ENCODE results near the gene VAC14.
"Not testable (repeated sequence)": the region's sequence is repeated elsewhere in the genome, so short reads cannot be mapped to it uniquely, and the experiment has no call there.

Gene VAC14

GRCh38 chr16:70684146-70685060 is 116.6 kb downstream of the VAC14 start:
- no peak for DNase-seq (ENCODE audit: extremely low read depth in 1 of 2, low read depth in 1 of 2)

GRCh38 chr16:70683146-70683944 is 117.6 kb downstream of the VAC14 start:
- no peak for DNase-seq (ENCODE audit: extremely low read depth in 1 of 2, low read depth in 1 of 2)

DNA sequence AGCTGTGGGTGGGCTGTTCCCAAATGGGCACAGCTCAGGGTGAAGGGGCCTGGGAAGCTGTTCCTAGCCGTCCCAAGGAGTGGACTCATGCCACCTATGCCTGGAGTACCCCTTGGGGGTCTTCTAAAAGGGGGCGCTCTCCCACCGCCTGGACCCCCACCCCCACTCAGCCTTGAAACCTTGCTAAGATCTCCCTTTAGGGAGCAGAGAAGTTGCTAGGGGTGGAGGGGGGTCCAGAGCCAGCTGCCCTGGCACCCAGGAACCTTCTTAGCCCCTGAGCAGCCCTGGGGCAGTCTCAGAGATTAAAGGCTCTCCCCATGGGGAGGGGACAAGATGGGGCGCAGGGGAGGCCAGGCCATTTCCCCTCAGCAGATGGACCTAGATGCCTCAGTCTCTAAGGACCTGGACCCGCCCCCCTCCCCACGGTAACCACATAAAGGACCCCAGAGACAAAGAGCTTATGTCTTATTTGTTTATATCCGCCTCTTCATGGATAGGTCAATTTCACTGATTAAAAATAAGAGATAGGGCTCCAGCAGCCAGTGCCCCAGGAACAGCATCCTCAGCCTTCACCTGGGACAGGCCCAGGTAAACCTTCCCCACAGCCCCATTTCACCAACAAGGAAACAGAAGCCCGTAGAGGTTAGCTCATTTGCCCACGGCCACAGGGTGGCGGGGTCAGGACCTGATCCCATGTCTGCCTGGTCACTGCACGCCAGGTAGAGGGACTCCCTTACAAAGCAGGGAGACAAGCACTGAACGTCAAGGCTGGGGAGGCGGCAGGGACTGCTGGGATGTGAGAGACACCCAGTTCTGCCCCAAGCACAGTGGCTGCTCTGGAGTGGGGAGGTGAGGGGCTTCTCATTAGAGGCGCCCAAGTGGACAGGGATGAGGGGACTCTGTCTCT is 118.5 kb downstream of the VAC14 start:
- DNase-seq (ENCODE audit: extremely low read depth in 1 of 2, low read depth in 1 of 2): no peak

DNA sequence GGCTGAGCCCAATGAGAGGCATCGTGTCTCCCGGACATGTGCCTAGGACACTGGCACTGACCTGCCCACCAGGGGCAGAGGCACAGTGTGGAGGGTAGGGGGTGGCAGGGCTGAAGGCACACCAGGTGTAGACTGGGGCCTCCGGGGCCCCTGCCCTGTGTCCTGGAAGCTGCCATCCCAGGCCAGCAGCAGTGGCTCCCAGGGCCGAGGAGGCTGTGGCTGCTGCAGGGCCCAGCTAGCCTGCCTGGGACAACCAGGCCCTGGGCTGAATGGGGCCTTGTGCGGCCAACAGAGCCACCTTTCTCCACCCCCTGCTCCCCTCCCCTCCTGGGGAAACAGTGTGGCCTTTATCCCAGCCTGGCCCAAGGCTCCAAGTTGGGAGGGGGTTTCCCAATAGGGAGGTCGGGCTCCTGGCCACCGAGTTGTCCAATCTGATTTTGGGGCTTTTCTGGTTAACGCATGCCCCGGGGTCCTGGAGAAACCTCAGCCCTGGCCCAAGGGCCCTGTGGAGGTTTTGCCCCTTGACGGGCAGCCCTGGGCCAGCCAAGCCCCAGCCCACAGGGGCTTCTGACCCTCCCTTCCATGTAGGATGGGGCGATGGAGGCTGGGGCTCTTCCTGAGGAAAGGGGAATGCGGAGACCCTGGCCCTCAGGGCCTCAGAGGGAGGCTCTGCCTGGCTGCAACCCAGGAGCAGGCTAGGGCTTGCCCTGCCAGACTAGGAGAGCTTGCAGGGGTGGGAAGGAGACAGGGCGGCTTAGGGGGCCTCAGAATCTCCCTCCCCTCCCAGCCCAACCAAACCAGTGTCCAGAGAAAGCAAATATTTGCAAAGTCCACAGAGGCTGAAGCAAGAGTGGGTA is 119.3 kb downstream of the VAC14 start:
- no peak for DNase-seq (ENCODE audit: extremely low read depth in 1 of 2, low read depth in 1 of 2)

DNA sequence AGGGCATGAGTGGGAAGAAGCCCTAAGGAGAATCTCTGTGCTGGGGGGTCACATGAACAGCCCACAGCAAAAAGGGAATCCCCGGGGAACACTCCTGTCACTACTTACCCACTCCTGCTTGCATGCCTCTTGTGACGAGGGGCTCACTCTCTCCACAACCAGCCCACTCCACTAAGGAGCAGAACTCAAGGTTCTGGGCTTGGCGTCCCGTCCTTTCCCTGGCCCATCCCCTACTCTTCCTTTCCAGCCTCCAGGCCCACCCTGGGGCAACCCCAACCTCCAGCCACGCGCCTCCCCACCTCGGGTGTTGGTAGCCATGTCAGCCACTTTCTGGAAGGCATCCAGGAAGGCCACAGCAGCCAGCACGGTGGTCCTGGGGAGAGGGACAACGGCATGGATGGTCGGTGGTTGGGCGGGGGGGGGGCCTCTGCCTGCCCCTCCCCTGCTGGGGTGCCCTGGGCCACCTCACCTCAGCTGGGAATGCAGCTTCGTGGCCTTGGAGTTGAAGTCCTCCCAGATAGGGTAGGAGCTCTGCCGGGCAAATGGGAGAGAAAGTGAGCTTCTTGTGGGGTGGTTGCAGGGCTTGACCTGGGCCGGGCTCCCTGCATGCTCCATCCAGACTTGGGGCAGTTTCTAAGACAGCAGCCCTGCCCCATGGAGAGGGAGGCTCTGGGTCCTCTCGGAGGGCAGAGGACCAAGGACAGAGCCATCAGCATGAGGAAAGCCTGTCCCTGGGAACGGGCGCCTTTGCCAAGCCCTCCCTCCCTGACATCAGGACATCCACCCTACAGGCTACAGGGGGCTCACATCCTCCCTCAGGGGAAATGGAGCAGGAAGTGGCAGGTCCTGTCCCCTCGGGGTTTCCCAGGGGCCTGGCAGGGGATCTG is 120.2 kb downstream of the VAC14 start:
- no peak for DNase-seq (ENCODE audit: extremely low read depth in 1 of 2, low read depth in 1 of 2)

- DNase-seq (ENCODE audit: extremely low read depth in 1 of 2, low read depth in 1 of 2): no peak
Measured at GRCh38 chr16:70679671-70680494, 121.1 kb downstream of the VAC14 start.

DNA sequence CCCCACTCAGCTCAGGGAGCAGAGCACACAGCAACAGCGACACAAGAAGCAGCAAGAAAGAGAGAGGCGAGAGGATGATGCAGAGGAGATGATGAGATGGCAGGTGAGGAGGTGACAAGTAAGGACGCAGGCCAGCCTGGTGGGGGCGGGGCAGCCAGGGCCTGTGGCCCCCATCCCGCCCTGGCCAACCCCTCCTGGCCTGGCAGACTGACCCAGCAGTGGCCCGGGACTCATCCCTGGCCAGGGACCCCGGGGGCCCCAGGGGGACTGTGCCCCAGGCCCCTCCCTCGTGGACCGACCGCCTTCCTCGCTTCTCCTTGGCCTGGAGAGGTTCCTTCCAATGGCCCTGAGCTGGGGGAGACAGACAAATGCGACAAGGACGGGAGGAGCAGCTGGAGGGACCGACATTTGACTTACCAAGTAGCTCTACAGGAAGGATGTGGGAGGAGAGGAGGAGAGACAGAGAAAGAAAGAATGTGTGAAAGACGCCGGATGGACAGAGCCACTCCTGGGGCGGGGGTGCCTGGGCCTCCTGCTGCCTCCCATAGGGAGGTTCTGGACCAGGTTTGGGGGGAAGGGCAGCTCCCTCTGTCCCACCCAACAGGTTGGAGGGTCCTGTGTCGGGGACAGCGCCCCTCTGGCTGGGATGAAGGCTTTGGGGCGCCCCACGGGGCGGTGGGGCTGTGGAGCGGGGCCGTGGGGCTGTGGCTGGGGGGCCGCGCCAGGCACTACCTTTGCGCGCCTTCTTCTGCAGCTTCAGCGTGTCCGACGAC is 121.9 kb downstream of the VAC14 start:
- no peak for DNase-seq (ENCODE audit: extremely low read depth in 1 of 2, low read depth in 1 of 2)

GRCh38 chr16:70678121-70678897 is 122.6 kb downstream of the VAC14 start:
- no peak for DNase-seq (ENCODE audit: extremely low read depth in 1 of 2, low read depth in 1 of 2)

DNA sequence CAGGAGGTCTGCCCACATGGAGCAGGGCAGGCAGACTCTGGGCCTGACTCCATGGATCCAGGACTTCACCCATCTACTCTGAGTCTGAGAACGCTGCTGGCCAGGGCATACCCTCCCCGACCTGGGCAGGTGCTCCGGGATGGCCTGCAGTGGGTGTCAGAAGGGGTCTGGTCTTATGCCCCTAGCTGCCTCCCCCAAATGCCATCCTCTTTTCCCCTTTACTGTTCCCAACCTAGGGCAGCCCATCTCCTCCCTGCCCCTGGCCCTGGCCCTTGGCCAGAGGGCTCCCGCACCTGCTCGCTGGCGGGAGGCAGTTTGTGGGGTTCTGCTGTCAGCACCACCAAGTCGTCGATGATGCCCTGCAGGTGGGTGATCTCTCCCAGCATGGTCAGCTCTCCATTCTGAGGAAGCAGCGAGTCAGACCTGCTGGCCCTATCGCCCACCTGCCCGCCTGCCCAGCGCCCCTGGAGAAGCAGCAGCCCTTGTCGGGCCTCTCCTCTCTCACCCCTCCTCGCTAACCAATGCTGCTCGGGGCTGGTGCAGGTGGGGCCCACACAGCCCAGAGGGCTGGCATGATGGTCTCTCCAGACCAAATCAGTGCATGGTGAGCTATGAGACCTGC is 123.3 kb downstream of the VAC14 start:
- no peak for DNase-seq (ENCODE audit: extremely low read depth in 1 of 2, low read depth in 1 of 2)

- no peak for DNase-seq (ENCODE audit: extremely low read depth in 1 of 2, low read depth in 1 of 2)
Measured at GRCh38 chr16:70676675-70677498, 124.1 kb downstream of the VAC14 start.

DNA sequence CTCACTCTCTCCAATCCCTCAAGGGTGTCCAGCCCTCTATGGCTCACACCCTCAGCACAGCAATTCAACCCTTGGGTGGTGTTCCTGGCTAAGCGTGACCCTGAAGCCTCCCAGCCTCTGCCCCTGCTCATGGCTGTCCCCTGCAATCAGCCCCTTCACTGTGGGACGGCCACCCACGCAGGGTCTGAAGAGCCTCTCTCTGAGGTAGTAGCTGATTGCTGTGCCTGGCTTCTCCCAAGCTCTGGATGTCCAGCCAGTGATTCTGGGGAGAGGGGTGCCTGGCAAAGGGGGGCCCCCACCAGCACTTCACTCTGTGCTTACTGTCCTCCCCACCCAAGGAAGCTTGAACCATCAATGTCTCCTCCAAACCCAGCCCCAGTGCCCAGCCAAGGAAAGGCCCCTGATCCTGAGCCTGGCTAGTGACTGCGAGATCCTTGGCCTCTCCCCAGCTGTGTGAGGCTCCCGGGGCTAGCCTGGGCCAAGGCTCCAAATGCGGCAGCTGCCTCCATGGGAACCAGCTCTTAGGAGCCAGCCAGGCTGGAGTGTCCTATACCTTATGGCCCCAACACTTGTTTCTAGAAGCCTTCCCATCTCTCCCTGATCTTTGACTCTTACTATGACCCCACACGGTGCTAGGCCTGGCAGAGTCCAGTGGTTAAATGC is 125.0 kb downstream of the VAC14 start:
- DNase-seq (ENCODE audit: extremely low read depth in 1 of 2, low read depth in 1 of 2): no peak

- no peak for DNase-seq (ENCODE audit: extremely low read depth in 1 of 2, low read depth in 1 of 2)
Measured at GRCh38 chr16:70674221-70675014, 126.5 kb downstream of the VAC14 start.

- DNase-seq (ENCODE audit: extremely low read depth in 1 of 2, low read depth in 1 of 2): not testable (repeated sequence)
Measured at GRCh38 chr16:70670938-70671337, 130.0 kb downstream of the VAC14 start.

DNA sequence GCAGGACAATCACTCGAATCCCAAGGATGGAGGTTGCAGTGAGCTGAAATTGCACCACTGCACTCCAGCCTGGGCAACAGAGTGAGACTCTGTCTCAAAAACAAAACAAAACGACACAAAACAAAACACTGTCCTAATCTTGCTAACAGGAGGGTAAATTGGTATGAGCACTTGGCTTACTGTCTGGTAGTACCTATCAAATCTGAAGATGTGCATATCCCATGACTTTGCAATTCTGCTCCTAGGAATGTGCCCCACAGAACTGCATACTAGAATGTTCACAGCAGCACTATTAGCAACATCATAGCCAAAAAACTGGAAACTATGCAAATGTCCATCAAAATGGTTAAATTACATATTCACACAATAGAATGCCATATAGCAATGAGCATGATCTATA is 130.8 kb downstream of the VAC14 start:
- DNase-seq (ENCODE audit: extremely low read depth in 1 of 2, low read depth in 1 of 2): no peak

Measured in activated CD8-positive, alpha-beta memory T cell treated with anti-CD3 and anti-CD28 coated beads for 1 hour (primary cell).